Peyer's patch (tissue), 4 donors: ENCODE data around the gene LIPT2.
A peak's percentile ranks its signal among the peaks of the same experiment; 100 is the strongest.

Experiments used
- POLR2A ChIP-seq, 2 donors: fragments of 450-650 bp; IDR thresholded peaks; one replicate each; pipeline ENCODE4 v1.5.1; 2017; ENCODE audit warnings: antibody characterized with exemption in 2 of 2, mild to moderate bottlenecking in 2 of 2, moderate library complexity in 2 of 2
- TF ChIP-seq, protein P1 (sequence below), 6 experiments: fragments of 450-650 bp in 4 of 6; fragments of 200-600 bp in 2 of 6; sonication (generic) in 1 of 6; IDR thresholded peaks; one replicate each; pipeline ENCODE4 v1.5.1; 2017 to 2019; ENCODE audit warnings: antibody characterized with exemption in 6 of 6, mild to moderate bottlenecking in 3 of 6, moderate library complexity in 1 of 6

DNA sequence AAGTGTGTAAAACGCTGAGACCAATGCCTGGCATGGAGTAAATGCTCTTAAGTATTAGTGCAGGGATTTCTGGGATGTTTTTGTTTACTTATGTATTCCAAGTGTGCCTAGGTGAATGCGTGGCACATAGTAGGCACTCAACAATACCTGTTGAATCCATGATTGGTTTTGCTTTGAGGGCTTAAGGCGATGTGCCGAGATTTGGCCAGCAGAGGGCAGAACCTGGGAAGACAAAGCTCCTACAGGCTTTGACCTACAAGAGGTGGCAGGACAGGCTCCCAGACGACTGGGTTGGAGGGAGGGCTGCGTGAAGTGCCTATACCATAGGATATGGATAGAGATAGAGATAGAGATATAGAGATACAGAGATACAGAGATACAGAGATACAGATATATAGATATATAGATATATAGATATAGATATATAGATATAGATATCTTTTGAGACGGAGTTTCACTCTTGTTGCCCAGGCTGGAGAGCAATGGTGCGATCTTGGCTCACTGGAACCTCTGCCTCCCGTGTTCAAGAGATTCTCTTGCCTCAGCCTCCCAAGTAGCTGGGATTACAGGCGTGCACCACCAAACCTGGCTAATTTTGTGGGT is 40.0 kb downstream of the LIPT2 start:
- TF ChIP-seq, protein P1, sequence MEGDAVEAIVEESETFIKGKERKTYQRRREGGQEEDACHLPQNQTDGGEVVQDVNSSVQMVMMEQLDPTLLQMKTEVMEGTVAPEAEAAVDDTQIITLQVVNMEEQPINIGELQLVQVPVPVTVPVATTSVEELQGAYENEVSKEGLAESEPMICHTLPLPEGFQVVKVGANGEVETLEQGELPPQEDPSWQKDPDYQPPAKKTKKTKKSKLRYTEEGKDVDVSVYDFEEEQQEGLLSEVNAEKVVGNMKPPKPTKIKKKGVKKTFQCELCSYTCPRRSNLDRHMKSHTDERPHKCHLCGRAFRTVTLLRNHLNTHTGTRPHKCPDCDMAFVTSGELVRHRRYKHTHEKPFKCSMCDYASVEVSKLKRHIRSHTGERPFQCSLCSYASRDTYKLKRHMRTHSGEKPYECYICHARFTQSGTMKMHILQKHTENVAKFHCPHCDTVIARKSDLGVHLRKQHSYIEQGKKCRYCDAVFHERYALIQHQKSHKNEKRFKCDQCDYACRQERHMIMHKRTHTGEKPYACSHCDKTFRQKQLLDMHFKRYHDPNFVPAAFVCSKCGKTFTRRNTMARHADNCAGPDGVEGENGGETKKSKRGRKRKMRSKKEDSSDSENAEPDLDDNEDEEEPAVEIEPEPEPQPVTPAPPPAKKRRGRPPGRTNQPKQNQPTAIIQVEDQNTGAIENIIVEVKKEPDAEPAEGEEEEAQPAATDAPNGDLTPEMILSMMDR (IDR thresholded peaks at IDR 0.05) = peak; percentile 14 to 86 (median 78)
- TF ChIP-seq POLR2A (IDR thresholded peaks at IDR 0.05) = no peak
